HG03460 (cell line): ENCODE results near the gene NRXN2.
"Not testable (repeated sequence)": the region's sequence is repeated elsewhere in the genome, so short reads cannot be mapped to it uniquely, and the experiment has no call there.

Experiments
- ATAC-seq: cut with Tn5 transposase; IDR thresholded peaks from one replicate; pipeline ENCODE4 v1.9.1; 2021; ENCODE audit not compliant: unreplicated experiment

Gene NRXN2

DNA sequence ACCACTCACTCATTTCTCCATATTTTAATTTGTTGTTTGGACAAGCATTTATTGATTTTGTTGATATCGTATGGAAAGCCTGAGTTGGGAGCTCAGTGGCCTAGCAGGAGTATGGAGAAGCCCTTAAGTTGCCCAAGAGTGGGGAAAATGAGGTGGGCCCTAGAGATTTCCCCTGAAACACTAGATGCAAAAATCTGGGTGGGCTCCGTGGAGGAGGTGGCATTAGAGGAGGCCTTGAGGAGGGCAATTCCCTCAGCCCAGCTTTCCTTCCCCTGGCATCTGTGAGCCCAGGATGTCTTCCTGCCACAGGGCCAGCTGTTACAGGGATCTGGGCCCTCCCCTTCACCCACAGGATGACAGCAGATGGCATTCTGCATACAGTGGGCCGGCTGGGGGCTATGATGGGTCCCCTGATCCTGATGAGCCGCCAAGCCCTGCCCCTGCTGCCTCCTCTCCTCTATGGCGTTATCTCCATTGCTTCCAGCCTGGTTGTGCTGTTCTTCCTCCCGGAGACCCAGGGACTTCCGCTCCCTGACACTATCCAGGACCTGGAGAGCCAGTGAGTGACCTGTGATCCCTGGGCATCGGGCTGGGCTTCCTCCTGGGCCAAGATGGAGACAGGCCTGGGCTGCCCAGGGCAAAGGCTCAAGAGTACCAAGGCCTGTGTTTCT is 153.6 kb downstream of the NRXN2 start:
- ATAC-seq: no peak

DNA sequence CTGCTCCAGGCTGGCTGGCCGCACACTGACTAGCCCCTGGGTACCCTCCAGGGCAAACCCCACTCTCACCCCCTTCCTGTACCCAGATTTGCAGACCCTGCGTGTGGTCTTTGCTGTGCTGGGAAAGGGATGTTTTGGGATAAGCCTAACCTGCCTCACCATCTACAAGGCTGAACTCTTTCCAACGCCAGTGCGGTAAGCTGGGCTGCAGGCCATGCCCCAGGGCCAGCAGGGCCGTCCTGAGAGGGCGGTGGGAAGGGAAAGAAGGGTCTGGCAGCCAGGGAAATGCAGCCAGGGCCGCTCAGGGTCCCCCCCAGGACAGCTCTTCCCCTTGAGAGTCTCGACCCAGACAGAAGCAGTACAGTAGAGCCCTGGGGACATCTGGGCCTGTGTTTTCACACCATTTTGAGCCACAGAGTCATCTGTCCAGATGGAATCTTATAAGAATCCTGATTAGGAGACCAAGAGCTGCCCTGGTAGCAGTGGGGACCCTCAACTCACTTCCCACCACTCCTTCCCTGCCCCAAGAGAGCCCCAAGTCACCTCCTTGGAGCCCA is 154.3 kb downstream of the NRXN2 start:
- ATAC-seq: no peak

DNA sequence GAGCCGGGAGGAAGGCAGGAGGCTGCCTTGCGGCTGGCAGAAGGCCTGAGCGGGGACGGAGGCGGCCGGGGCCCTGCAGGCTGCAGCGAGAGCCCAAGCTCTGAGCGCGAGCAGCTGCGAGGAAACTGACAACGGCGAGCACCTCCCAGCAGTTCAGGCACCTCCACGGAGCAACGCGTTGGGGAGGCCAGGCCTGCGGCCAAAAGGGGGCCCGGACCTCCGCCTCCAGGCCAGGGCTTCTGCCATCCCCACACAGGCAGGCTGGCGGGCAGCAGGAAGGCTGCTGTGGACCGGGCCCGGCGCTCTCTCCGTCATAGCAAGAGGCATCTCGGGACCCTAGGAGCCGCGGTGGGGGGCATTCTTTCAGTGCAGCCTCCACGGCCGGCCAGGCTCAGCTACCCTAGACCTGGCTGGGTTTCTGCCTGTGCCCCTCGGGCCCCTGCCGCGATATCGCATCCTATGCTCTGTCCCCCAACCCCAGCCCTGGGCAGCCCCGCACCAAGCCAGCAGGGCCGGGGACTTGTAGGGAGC is 154.9 kb downstream of the NRXN2 start:
- ATAC-seq: no peak

DNA sequence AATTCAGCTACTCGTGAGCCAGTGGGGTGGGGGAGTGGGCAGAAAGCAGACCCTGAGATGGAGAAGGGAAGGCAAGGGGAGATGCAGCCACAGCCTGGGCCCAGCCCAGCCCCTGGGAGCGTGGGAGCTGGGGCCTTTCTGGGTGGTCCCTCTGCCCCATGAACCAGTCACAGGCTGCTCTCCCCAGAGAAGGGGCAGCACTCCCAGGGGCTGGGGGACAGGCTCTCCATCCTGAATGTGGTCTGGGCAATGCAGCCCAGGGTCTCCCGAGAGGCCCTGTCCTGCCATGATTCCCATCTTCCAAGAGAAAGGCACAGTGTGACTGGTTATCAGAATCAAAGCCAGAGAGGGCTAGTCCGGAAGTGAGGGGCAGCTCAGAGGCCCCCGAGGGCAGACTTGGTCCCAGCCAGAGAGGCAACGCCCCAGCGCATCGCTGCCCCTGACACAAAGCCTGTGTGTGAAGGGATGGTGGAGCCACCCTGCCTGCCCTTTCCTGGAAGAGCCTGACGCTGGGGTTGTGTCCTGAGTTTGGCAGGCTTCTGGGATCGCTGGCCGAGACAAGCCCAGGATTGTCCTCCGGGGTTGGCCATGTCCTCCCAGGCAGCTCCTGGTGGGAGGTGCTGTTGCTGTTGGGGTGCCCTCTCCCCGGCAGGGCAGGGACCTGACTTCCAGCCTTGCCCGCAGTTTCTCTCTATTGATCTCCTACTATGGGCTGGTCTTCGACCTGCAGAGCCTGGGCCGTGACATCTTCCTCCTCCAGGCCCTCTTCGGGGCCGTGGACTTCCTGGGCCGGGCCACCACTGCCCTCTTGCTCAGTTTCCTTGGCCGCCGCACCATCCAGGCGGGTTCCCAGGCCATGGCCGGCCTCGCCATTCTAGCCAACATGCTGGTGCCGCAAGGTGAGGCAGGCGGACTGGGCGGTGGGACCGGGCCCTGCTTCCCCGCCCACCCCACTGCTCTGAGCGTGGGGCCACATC is 155.8 kb downstream of the NRXN2 start:
- ATAC-seq: no peak

DNA sequence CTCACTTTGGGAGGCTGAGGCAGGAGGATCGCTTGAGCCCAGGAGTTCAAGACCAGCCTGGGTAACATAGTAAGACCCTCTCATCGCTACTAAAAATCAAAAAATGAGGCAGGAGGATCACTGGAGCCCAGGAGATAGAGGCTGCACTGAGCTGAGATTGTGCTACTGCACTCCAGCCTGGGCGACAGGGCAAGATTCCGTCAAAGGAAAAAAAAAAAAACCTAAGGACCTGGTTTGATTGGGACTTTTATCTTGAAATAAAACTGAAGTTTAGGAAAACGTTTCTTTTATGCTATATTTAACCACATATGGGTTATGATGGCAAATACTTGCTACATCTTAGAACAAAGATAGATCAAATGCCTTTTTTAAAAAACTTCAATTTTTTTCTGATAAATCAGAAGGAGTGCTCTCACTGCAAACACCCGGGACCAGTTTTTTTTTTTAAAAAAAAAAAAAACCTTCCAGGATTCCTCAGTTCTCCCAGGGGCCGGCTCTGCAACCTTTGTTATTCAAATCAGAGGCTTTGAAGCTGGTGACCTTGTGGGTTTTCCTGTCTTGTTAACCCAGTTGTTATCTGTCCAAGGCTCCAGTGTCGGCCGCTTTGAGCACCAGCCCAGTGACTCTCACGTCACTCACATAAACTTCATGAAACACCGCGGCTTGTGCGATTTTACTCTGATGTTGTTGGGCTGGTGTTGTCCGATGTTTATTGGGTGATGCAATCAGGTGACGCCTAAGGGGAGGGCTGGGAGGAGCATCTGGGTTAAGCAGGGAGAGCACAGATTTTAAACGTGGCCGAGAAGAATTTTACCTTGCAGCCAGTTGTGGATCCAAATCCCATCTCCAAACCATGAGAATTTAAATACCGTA is 156.7 kb downstream of the NRXN2 start:
- no peak for ATAC-seq

DNA sequence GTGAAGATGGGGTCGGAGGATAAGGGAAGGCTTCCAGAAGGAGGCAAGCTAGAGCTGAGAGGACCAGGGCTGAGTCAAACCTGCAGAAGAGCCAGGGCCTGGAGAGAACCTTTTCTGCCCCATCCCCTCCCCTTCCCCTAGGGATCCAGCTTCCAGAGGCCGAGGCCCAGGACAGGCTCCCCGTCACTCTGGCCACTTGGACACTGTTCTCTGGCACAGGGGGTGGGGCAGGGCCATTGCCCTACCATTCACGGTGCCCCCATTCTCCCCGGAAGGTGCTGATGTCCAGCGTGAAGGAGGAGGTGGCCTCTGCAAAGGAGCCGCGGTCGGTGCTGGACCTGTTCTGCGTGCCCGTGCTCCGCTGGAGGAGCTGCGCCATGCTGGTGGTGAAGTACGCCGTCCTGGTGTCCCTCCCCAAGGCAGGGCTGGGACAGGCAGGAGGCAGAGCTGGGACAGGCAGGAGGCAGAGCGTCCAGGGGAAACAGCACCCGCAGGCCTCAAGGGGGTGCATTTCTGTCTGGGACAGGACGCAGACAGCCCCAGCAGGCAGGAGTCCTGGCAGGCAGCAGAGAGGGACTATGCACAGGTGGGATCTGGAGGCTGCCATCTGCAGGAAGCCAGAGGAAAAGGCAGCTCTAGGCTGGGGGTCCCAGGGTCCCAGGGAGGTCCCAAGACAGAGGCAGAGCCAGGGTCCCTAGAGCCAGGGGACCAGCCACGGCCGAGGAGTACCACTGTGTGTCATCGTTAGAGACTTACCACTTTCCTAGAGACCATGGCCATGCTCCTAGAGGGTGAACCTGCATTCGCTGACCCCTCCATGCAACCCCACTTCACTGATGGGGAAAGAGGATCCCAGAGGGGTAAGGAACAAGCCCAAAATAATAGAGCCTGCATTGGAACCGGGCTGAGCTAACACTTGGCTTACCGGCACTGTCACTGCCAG is 157.8 kb downstream of the NRXN2 start:
- ATAC-seq: no peak

DNA sequence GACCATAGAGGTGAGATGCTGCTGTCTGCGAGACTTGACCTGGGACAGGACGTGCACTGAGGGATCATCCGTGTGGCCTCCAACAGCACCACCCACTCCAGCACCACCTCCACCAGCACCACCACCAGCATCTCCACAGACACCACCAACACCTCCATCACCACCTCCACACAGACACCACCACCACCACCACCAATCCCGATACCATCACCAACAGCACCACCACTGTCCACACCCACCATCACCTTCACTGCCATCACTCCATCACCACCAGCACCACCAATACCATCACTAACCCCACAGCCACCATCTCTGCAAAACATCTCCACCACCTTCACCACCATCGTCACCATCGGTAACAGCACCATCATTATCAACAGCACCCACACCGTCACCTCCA is 158.6 kb downstream of the NRXN2 start:
- no peak for ATAC-seq

DNA sequence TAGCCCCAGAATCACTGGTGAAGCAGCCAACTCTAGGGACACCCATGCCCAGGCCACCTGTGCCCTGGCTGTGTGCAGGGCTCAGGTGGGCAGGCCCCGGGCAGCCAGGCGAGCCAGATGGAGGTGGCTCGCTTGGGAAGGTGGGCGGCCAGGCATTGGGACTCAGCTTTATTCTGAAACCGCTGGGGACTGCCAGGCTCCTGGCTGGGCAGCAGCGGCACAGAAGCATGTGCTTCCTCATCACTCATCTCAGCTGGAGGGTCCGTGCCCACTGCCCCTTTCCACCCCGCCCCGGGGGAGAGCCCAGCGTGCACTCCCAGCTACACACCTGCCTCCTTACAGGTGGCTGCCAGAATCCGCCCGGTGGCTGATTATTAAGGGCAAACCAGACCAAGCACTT is 159.0 kb downstream of the NRXN2 start:
- no peak for ATAC-seq

DNA sequence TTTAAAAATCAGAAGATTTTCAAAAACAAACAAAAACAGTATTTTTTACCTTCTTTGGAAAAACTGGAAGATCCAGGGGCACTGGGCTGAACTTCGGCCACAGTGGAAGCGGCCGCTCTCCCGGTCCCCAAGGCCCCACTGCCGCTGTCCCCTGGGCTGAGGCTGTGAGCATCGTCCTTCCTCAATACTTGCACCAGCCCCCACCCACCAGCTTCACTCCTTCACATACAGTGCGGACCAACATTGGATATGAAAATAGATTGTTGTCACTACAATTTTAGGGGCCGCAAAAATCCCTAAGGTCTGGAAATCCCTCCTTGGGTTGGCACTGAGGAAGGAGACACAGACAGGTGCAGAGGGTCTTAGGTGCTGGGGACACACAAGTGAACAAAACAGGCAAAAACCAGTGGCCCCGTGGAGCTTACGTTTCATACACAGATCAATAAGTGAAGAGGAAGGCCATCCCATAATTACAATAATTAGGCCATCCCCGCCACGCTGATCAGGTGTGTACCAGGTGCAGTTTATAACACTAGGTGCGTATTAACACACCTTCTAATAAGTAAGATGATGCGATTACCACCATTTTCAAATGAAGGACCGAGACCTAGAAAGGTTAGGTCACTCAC is 160.2 kb downstream of the NRXN2 start:
- no peak for ATAC-seq

DNA sequence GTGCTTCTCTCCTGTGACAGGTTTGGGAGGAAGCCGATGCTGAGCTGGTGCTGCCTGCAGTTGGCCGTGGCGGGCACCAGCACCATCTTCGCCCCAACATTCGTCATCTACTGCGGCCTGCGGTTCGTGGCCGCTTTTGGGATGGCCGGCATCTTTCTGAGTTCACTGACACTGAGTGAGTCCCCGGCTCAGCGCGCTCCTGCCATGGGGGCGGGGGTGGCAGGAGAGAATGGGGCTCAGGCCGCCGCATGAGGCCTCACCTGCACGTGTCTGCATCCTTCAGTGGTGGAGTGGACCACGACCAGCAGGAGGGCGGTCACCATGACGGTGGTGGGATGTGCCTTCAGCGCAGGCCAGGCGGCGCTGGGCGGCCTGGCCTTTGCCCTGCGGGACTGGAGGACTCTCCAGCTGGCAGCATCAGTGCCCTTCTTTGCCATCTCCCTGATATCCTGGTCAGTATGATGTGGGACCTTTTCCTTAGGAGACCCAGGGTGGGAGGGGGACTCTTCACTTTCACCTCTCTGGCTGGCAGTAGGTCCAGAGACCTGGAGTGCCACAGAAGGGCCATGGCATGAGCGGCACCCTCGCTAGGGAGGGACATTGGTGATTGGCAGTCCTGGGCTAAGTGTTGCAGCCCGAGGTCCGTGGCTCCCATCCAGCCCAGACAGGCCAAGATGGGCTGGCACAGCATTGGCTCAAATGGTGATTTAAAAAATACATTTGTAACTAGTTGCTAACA is 160.8 kb downstream of the NRXN2 start:
- no peak for ATAC-seq

DNA sequence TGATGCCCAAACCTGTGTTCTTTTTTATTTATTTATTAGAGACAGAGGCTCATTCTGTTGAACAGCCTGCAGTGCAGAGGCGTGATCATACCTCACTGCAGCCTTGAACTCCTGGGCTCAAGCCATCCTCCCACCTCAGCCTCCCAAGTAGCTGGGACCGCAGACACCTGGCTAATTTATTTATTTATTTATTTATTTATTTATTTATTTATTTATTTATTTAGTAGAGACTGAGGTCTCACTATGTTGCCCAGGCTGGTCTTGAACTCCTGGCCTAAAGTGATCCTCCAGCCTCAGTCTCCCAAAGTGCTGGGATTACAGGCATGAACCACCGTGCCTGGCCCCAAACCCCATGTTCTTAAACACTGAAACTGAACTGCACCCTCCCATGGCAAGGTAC is 161.6 kb downstream of the NRXN2 start:
- ATAC-seq: not testable (repeated sequence)

DNA sequence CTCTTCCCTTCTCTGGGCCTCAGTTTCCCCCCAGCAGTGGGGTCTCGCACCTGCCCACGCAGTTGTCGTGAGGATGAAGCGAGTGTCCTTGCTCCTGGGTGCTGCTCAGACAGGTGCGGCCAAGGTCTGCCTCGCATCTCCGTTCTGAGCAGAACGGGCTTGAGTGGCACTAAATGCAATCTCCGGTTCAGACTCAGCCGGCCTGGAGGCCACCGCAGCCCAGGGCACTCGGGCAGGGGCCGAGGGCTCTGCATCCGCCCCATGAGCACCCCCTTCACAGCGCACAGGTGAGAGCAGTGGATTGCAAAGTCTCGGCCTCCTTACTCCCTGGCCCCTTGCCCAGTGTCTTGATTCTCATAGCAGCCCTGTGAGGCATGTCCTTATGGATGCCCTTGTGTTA is 162.1 kb downstream of the NRXN2 start:
- ATAC-seq: no peak

DNA sequence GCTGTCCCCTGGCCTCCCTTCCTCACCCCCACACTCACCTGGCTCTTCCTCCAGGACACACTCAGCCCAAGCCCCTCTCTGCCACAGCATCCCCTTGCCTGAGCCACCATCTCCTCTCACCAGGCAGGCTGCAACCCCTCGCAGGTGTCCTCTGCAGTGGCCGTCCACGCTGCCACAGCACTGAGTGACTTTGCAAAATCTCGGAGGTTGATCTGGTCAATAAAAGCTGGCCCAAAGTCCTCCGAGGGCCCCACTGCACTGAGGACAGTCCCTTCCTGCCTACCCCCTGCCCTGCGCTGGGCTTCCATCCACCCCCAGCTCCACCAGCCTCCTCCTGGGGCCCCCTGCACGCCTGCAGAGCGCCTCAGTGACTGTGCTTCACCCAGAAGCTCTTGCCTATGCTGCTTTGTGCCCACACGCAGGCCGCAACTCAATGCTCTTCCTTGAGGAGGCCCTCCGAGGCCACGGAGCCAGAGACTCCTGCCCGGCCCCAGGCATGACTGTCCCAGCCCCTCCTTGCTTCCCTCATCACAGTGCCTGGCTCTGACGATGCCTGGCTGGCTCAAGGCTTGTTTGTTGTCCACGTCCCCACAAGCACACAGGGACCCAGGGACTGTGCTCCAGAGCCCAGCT is 162.7 kb downstream of the NRXN2 start:
- no peak for ATAC-seq

DNA sequence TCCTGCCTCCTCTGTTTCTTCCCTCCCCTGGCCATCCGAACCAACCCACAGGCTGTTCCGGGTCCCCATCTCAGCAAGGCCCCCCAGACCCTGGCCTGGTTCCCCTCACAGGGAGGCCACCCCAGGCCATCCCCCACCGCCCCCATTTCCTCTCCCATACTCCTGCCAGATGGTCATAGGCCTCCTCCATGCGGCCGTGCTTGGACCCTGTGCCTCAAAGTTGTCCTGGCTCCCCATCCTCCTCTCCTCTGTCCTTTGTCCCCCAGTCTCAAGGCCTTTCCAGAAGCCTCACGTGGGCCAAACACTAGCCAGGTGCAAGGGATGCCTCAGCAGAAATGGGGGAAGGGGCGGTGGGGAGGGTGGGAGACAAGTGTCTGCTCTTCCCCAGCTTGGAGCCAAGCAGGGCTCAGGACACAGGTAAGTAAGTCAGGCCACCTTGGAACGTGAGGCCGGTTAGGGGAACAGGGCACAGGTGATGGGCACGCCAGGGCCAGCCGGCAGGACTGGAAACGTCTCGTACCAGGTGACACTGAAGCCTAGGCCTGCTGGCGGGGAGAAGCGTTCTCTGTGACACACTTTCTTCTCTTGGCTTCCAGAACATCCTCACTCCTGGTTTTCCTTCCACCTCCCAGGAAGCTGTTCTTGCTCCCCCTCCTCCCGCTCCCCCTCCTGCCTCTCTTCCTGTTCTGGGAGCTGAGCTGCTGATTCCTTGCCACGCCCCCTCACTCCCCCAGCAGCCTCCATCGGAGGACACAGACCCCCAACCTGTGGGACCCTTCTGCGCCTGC is 163.5 kb downstream of the NRXN2 start:
- ATAC-seq: no peak

DNA sequence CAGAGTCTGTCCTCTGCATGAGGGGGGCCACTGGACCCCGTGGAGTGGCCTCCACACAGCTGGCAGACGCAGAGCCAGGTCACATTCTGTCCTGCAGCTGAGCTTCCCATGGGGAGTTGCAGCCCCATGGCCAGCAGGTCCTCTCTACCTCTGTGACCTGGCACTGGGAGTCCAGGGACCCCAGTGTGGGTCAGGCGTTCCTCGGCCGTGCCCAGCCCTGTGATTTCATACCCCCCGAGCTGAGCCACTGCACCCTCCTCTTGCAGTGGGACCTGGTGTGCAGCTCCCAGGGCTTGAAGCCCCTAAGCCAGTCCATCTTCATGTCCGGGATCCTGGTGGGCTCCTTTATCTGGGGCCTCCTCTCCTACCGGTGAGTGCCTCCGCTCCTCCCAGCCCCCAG is 164.1 kb downstream of the NRXN2 start:
- ATAC-seq: no peak

DNA sequence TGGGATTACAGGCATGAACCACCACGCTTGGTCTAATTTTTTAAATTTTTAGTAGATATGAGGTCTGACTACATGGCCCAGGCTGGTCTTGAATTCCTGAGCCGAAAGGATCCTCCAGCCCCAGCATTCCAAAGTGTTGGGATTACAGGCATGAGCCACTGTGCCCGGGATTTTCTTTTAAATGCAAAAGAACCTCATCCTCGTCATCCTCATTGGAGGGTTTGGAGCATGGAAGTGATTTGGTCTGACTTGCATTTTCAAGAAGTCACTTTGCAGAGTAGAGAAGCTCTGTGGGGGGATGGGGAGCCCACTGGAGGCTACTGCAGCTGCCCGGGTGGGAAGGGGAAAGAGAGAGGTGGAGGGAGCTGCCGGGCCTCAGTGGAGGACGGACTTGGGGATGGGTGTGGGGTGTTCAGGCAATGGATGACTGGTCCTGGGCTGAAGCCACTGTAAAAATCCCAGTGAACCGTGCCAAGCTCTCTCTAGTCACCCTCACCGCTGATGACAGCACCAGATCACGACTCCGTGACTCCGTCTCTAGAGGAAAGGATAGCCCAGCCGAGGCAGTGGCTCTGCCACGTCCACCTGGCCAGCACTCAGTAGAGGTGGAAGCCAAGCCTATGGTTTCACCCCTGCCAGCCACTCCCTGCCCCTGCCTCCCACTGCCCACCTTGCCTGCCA is 164.8 kb downstream of the NRXN2 start:
- no peak for ATAC-seq
